T-cell (primary cell): Measurements from ENCODE around the gene GRK3. TPM values are rescaled to one million over a fixed set of nuclear protein-coding genes. Genes with fewer than 3 reads are reported as not detected.
"Not testable (repeated sequence)": the region's sequence is repeated elsewhere in the genome, so short reads cannot be mapped to it uniquely, and the experiment has no call there.

ENCODE experiments used
- ATAC-seq, 4 experiments: fragments of 200-7000 bp in 3 of 4; fragments of 150-1000 bp in 1 of 4; cut with Tn5 transposase; replicated peaks in 1 of 4; 1 replicate in 3 of 4; 2 replicates in 1 of 4; pipeline ENCODE4 v1.10.0; 2021; ENCODE audit warnings: moderate library complexity in 3 of 4, mild to moderate bottlenecking in 2 of 4, moderate number of reproducible peaks in 1 of 4
- CTCF ChIA-PET, 2 donors: fragments of 300-600 bp; sonication (Branson Sonifier 250); formaldehyde crosslinking; loops; one replicate each; lab custom pipeline; 2022; ENCODE audit warnings: antibody characterized with exemption in 2 of 2; lab: Charles Lee
- POLR2A ChIA-PET, 2 donors: fragments of 300-600 bp; sonication (Branson Sonifier 250); formaldehyde crosslinking; loops; one replicate each; lab custom pipeline; 2022; ENCODE audit warnings: antibody characterized with exemption in 2 of 2; lab: Charles Lee
- DNase-seq, 35 experiments: peaks; one replicate each; pipeline versions ENCODE4 v3.0.0 to v3.0.0-alpha.2; 2013 to 2023
- H3K27ac ChIP-seq: one replicate; pipeline ENCODE4 v1.5.1; 2013; ENCODE audit warnings: low read length
- H3K27me3 ChIP-seq, 2 experiments: replicated peaks in 1 of 2; 1 replicate in 1 of 2; 2 replicates in 1 of 2; pipeline versions ENCODE4 v1.6.1 to v1.7.0; 2013; ENCODE audit warnings: low read length in 1 of 2, mixed read lengths in 1 of 2; ENCODE audit not compliant: control insufficient read depth in 2 of 2, insufficient read depth in 2 of 2; ENCODE audit errors: extremely low read depth in 1 of 2
- H3K36me3 ChIP-seq, 2 donors: 1 replicate in 1 of 2; 2 replicates in 1 of 2; pipeline versions ENCODE4 v1.6.1 to v1.7.0; 2013; ENCODE audit warnings: low read length in 1 of 2; ENCODE audit not compliant: control insufficient read depth in 2 of 2, insufficient read depth in 1 of 2; ENCODE audit errors: extremely low read depth in 1 of 2
- H3K4me1 ChIP-seq, 2 experiments: 1 replicate in 1 of 2; 2 replicates in 1 of 2; pipeline versions ENCODE4 v1.6.1 to v1.7.0; 2013; ENCODE audit warnings: low read length in 2 of 2, mixed read lengths in 1 of 2; ENCODE audit not compliant: insufficient read depth in 2 of 2, control insufficient read depth in 1 of 2; ENCODE audit errors: extremely low read depth in 1 of 2
- H3K4me3 ChIP-seq, 2 donors: 1 replicate in 1 of 2; 2 replicates in 1 of 2; pipeline versions ENCODE4 v1.5.1 to v1.7.0; 2013; ENCODE audit warnings: mild to moderate bottlenecking in 2 of 2, low read length in 1 of 2, moderate library complexity in 1 of 2; ENCODE audit not compliant: control insufficient read depth in 1 of 2; ENCODE audit errors: extremely low read depth in 1 of 2
- H3K9me3 ChIP-seq: 2 replicates; pipeline ENCODE4 v1.7.0; 2013
- H3K27ac Mint-ChIP-seq, 2 donors: one replicate each; pipeline ENCODE4 v1.8.0; 2020 to 2021; ENCODE audit warnings: mild to moderate bottlenecking in 2 of 2, mixed read lengths in 2 of 2
- H3K27me3 Mint-ChIP-seq, 2 donors: one replicate each; pipeline ENCODE4 v1.8.0; 2021 to 2022; ENCODE audit warnings: mixed read lengths in 2 of 2
- H3K36me3 Mint-ChIP-seq: one replicate; pipeline ENCODE4 v1.8.0; 2021; ENCODE audit warnings: mixed read lengths
- H3K4me1 Mint-ChIP-seq, 3 donors: one replicate each; pipeline ENCODE4 v1.8.0; 2020 to 2022; ENCODE audit warnings: mixed read lengths in 3 of 3, mild to moderate bottlenecking in 1 of 3
- H3K4me3 Mint-ChIP-seq, 3 donors: one replicate each; pipeline ENCODE4 v1.8.0; 2020 to 2022; ENCODE audit warnings: mild to moderate bottlenecking in 3 of 3, mixed read lengths in 3 of 3, moderate library complexity in 3 of 3
- H3K9me3 Mint-ChIP-seq, 3 donors: one replicate each; pipeline ENCODE4 v1.8.0; 2020 to 2022; ENCODE audit warnings: mixed read lengths in 3 of 3
- WGBS: methylation state at CpG from one replicate; pipeline ENCODE4 v1.1.5; 2013; ENCODE audit warnings: missing lambda C conversion rate; ENCODE audit not compliant: insufficient coverage; 5-methylcytosine and 5-hydroxymethylcytosine counted together
- total RNA-seq, 35 experiments: library from RNA in 6 of 35; stranded (reverse) in 6 of 35; fragments of 120-200 nt in 1 of 35; gene quantifications; one replicate each; pipeline versions ENCODE4 v1.2.1 to v1.2.4 and lab custom pipeline; 2013 to 2026

Gene GRK3
- total RNA-seq, 5 donors from 2014 or later (not counting 1 experiment from before 2014, with no cell fraction given) = 1.4 to 7.0 (median 3.6) TPM

DNA sequence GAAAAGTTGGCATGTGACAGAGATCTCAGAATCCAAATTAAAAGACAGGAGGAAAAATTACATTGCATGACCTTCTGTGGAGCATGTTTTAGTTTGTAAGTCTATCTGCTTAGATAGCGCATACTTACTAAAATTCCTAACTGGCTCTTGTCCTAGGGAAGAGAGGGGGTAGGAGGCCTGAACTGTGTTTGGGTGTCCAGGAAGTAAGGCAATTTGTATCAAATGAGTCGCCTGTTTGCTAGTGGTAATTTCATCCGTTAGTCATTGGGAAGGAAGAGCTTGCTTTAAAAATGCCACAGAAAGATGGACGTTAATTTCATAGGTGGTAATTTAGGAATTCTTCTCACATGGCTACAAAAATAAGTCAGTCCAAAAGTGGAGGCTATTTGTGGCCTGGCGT is 18.5 kb downstream of the GRK3 start:
- Histone ChIP-seq H3K36me3 (no peaks in the 10 kb centered on the region), H3K4me1 (no peaks in the 10 kb centered on the region), H3K9me3 (no peaks in the 10 kb centered on the region), H3K4me3 (no peak overlapping the region), H3K27me3 (no peaks in the 10 kb centered on the region), H3K27ac (no peak overlapping the region)
- Mint-ChIP-seq H3K36me3 (no peaks in the 10 kb centered on the region), H3K4me3 (no peak overlapping the region), H3K27ac (no peak overlapping the region), H3K9me3 (no peaks in the 10 kb centered on the region), H3K27me3 (peaks cover 0 to 3% of the 10 kb centered on the region in 2 donors), H3K4me1 (no peaks in the 10 kb centered on the region)
- ATAC-seq (no peak), DNase-seq (no peak)
- ChIA-PET POLR2A (no interaction called here), CTCF (no interaction called here)
- 83% methylated on average over 2 of the region's 5 CpGs for WGBS

- CTCF ChIA-PET, H3K36me3 ChIP-seq, H3K27ac Mint-ChIP-seq, H3K4me3 Mint-ChIP-seq, H3K27ac ChIP-seq, H3K4me1 Mint-ChIP-seq, POLR2A ChIA-PET, H3K27me3 ChIP-seq, H3K9me3 Mint-ChIP-seq, H3K4me1 ChIP-seq, H3K4me3 ChIP-seq, H3K27me3 Mint-ChIP-seq, ATAC-seq, H3K36me3 Mint-ChIP-seq, H3K9me3 ChIP-seq: not testable (repeated sequence)
- peak in 1 of 35 experiments; percentile 13 for DNase-seq
- 31% methylated on average over 2 of the region's 5 CpGs for WGBS
Observed at GRCh38 chr22:25584993-25585392, 20.5 kb downstream of the GRK3 start.

GRCh38 chr22:25589664-25590063 is 25.2 kb downstream of the GRK3 start:
- H3K36me3 ChIP-seq, H3K27ac ChIP-seq, H3K4me1 Mint-ChIP-seq, H3K9me3 ChIP-seq, H3K27me3 Mint-ChIP-seq, H3K36me3 Mint-ChIP-seq, H3K4me3 Mint-ChIP-seq, H3K4me3 ChIP-seq, ATAC-seq, CTCF ChIA-PET, DNase-seq, H3K27me3 ChIP-seq, H3K4me1 ChIP-seq, H3K9me3 Mint-ChIP-seq, H3K27ac Mint-ChIP-seq, POLR2A ChIA-PET: not testable (repeated sequence)
- WGBS = no CpG with 5 or more reads among the region's 4 CpGs

DNA sequence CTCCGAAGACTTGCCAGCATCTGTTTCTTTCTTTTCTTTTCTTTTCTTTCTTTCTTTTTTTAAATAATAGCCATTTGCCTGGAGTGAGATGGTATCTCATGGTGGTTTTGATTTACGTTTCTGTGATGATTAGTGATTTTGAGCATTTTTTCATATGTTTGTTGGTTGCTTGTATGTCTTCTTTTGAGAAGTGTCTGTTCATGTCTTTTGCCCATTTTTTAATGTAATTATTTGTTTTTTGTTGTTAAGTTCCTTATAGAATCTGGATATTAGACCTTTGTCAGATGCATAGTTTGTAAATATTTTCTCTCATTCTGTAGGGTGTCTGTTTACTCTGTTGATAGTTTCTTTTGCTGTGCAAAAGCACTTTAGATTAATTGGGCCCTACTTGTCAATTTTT is 28.8 kb downstream of the GRK3 start:
- H3K27me3 ChIP-seq, H3K27ac ChIP-seq, H3K36me3 Mint-ChIP-seq, H3K27ac Mint-ChIP-seq, H3K27me3 Mint-ChIP-seq, POLR2A ChIA-PET, H3K36me3 ChIP-seq, ATAC-seq, H3K4me3 Mint-ChIP-seq, H3K9me3 ChIP-seq, CTCF ChIA-PET, H3K4me3 ChIP-seq, DNase-seq, H3K4me1 ChIP-seq: not testable (repeated sequence)
- Mint-ChIP-seq H3K9me3 (peaks cover 0 to 10% (median 3%) of the 10 kb centered on the region in 3 donors), H3K4me1 (peaks cover 3 to 12% (median 5%) of the 10 kb centered on the region in 3 donors)
- no CpG with 5 or more reads among the region's 2 CpGs for WGBS

- WGBS = 100% methylated on average over 1 of the region's 1 CpG
- POLR2A ChIA-PET = no interaction called here
- Histone ChIP-seq H3K9me3 (no peaks in the 10 kb centered on the region), H3K27ac (no peak overlapping the region), H3K27me3 (no peaks in the 10 kb centered on the region), H3K4me1 (peaks cover 0 to 2% of the 10 kb centered on the region in 2 experiments), H3K36me3 (no peaks in the 10 kb centered on the region), H3K4me3 (no peak overlapping the region)
- no peak overlapping the region for H3K4me3 Mint-ChIP-seq
- ATAC-seq (peak in 1 of 4 experiments; percentile 35), DNase-seq (no peak)
- H3K27ac Mint-ChIP-seq = no peak overlapping the region
- peaks cover 7 to 18% (median 9%) of the 10 kb centered on the region in 3 donors for H3K4me1 Mint-ChIP-seq
- peaks cover 10% of the 10 kb centered on the region for H3K36me3 Mint-ChIP-seq
- peaks cover 0 to 4% of the 10 kb centered on the region in 2 donors for H3K27me3 Mint-ChIP-seq
- H3K9me3 Mint-ChIP-seq = peaks cover 0 to 6% (median 0%) of the 10 kb centered on the region in 3 donors
- CTCF ChIA-PET = interaction anchor here in 1 of 2 donors (0.8 kb wide), 1 partner anchor 21 kb away, joined by 3 read pairs; no protein-coding TSS in a partner anchor
Observed at GRCh38 chr22:25598609-25599008, 34.1 kb downstream of the GRK3 start.

DNA sequence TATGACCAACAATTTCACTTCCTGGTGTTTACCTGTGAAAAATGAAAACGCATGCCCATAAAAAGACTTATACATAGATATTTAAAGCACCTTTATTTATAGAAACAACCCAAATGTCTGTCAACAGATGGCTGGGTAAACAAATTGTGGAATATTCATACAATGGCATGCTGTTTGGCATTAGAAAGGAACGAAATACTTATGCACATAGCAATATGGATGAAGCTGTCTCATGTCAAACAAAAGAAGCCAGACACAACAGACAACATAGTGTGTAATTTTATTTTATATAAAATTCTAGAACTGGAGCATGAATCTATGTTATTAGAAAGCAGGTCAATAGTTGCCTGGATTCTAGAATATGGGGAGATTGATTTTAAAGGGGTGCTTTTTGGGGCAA is 38.0 kb downstream of the GRK3 start:
- POLR2A ChIA-PET = no interaction called here
- H3K27me3 Mint-ChIP-seq = no peaks in the 10 kb centered on the region
- no peak for DNase-seq

GRCh38 chr22:25602916-25603315 is 38.4 kb downstream of the GRK3 start:
- Histone ChIP-seq H3K4me1 (peaks cover 0 to 2% of the 10 kb centered on the region in 2 experiments), H3K27ac (no peak overlapping the region), H3K27me3 (no peaks in the 10 kb centered on the region), H3K9me3 (no peaks in the 10 kb centered on the region), H3K4me3 (no peak overlapping the region), H3K36me3 (no peaks in the 10 kb centered on the region)
- H3K4me1 Mint-ChIP-seq = peaks cover 6 to 10% (median 7%) of the 10 kb centered on the region in 3 donors
- ChIA-PET CTCF (no interaction called here), POLR2A (no interaction called here)
- DNase-seq = no peak
- H3K9me3 Mint-ChIP-seq = no peaks in the 10 kb centered on the region
- H3K36me3 Mint-ChIP-seq = no peaks in the 10 kb centered on the region
- H3K4me3 Mint-ChIP-seq = no peak overlapping the region
- no peaks in the 10 kb centered on the region for H3K27me3 Mint-ChIP-seq
- WGBS = no CpG with 5 or more reads among the region's 6 CpGs
- no peak overlapping the region for H3K27ac Mint-ChIP-seq
- ATAC-seq = no peak

More for the DNA sequence above, 38.0 kb downstream of the GRK3 start:
- no peak overlapping the region for H3K27ac Mint-ChIP-seq
- CTCF ChIA-PET = no interaction called here
- Histone ChIP-seq H3K36me3 (no peaks in the 10 kb centered on the region), H3K4me1 (peaks cover 0 to 2% of the 10 kb centered on the region in 2 experiments), H3K27ac (no peak overlapping the region), H3K4me3 (no peak overlapping the region), H3K9me3 (no peaks in the 10 kb centered on the region), H3K27me3 (no peaks in the 10 kb centered on the region)
- no peak overlapping the region for H3K4me3 Mint-ChIP-seq
- peaks cover 1% of the 10 kb centered on the region for H3K36me3 Mint-ChIP-seq
- no CpG with 5 or more reads among the region's 2 CpGs for WGBS
- peaks cover 7 to 15% (median 9%) of the 10 kb centered on the region in 3 donors for H3K4me1 Mint-ChIP-seq
- peaks cover 0 to 3% (median 0%) of the 10 kb centered on the region in 3 donors for H3K9me3 Mint-ChIP-seq
- ATAC-seq = no peak
